ENCODE results near the gene CSF3R.

- TF ChIP-seq POLR2A (IDR thresholded peaks at IDR 0.05): no peak
- no peak for TF ChIP-seq POLR2AphosphoS5 (IDR thresholded peaks at IDR 0.05)
- no peak for TF ChIP-seq CTCF (IDR thresholded peaks at IDR 0.05)
- TF ChIP-seq EP300 (IDR thresholded peaks at IDR 0.05): no peak
Observed at GRCh38 chr1:36503159-36503558, 20.4 kb upstream of the CSF3R start.

Measured in stomach (tissue), 4 donors.